ENCODE data around the gene CEP41.

Gene CEP41

DNA sequence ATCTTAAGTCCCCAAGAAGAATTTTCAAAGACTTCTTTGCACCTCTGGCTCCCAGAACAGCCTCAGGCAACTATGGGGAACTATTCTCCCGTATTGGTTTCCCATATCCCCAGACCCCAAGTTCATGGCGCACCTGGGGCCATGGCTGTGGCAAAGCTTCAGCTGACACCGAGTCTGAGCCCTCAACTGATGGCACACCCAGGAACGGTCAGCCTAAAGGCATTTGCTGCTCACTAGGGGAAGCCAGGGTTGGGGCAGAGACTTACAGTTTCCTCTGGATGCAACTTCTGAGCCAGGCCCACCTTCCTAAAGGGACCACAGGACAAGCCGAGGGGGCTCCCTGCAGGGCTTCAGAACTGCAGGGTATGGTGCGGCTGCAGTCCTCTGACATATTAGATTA lies 74.3 kb downstream of the CEP41 start:
- no peak for DNase-seq

DNA sequence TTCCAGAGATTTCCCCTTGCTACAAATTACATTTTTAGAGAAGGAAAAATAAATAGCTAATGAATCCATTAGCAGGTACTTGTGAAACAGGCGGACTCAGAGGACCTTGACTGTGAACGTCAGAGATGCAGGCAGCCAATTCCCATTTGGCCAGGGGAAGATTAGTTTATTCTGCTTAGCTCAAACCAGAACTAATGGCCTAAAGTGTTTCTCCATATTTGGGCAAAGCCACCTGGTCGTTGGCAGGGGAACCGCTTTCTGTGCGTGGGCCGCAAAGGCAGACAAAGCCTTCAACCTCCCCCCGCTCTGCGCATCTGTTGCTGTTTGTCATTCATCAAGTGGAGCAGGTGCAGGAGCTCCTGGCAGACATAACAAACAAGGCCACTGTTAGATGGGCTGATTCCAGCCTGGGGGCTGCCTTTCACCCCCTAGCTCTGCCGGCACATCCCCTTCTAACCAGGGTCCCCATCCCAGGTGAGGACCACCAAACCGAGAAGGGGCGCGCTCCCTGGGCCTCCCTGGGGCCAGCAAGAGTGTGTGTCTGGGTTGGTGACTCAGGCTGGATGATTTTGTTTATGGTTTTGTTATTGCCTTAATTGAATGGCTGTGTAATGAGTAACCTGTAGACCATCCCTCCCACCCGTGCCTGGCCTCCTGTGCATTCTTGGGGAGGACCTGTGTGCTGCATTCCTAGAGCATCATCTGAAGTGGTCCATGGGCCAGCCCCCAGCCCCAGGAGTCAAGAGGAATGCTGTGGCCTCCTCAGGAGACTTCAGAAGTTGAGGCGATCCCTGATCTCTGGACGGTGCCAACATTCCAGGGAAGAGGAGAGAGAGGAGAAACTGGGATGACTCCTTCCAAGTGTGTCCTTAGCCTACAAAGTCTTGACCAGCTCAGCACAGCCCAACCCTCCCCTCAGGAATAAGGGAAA lies 75.0 kb downstream of the CEP41 start:
- no peak for DNase-seq

DNA sequence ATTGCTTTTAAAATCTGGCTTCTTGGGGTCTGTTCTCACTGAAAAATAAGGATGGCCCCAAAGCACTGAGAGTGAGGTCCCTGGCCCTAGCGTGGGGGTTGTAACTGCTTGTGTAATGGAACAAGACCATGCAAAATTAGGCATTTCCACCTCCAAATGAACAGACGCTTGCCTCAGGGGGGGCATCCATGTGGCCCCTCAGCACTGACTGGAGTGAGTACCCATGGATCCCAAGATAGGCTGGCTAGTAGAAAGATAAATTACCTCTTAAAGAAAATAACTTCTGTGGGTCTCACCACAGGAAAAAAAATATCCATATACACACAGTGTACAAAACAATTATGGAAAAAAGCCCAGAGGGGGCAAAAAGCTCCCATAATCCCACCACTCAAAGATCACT lies 75.7 kb downstream of the CEP41 start:
- no peak for DNase-seq

DNA sequence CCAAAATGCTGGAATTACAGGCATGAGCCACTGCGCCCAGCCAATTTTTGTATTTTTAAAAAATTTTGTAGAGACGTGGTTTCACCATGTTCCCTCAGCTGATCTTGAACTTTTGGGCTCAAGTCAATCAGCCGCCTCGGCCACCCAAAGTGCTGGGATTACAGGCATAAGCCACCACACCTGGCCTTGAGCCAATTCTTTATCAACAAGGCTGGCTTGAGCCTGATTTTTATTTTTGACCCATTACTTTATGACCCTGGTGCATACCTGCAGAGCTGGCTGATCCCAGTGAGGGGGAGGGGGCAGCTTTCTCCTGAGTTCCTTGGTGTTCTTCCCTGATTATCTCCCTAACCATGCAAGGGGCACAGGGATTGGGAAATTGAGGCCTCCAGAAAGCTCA lies 76.4 kb downstream of the CEP41 start:
- no peak for DNase-seq

DNA sequence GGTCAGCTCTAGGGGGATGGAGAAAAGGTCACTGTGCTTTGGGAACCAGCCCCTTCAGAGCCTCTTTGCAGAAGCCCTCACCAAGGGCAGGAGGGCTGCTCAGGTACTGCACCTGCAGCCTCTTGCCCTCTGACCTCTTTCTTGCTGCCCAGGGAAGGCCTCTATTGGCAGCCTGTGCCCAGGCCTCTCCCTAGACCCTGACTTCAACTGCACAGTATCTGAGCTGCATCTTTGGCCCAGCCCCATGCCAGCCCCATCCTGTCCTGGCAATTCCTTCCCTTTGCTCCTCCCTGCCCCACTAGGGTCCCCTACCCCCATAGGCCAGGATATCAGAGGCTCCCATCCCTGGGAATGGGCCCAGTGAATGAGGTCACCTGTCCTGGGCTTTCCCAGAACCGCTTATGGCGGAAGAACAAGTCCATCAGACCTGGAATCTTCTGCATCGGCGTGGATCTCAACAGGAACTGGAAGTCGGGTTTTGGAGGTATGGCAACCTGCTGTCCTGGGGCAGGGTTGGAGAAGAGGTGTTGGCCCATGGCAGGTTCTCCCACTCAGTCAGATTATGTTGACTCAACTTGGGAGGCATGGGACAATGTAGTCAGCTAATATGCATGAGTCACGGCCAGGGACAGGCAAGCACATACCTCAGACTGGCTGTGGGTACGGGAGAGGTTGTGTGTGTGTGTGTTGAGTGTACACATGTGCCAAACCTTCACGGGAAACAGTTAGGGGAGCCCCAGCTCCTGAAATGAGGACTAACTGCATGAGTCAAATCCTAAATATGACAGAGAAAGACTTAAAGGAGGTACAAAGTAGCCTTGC lies 77.6 kb downstream of the CEP41 start:
- DNase-seq, result no peak

DNA sequence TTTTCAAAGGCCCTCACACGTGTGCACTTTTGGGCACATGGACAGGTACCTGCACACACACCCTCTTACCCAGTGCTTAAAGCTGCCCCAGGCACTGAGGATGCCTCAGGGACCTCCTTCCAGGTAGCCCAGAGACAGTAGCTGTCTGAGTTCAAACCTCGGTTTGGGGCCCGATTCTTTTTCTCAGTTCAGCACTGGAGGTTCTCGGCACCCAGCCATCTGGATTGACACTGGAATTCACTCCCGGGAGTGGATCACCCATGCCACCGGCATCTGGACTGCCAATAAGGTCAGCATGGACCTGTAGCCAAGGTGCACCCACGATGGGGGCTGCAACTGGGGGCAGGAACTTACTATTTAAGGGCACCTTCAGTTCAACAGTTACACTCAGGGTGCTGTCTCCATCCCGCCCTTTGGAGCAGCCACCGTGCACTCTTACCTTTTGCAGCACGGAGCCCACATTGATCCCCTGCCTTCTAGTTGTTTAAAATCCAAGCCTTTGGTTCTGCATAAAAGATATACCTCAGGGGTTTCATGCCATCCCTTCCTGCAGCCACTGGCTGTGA lies 78.5 kb downstream of the CEP41 start:
- no peak for DNase-seq

DNA sequence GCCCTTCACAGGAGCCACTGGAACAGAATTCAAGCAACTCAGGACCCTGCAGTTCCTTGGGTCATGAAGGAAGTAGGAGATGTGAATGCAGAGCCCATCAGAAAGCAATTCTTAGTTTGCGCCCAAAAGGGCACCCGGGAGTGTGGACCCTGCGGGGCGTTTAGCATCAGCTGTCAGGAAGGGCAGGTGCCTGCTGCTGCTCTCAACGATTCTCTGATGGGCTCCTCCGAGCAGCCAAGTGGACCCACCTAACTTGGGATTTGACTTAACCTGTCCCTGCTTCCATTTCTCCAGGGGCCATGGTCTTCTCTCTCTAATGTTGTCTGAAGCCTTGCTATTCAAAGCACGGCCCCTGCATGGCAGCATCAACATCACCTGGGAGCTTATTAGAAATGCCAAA lies 79.1 kb downstream of the CEP41 start:
- no peak for DNase-seq

DNA sequence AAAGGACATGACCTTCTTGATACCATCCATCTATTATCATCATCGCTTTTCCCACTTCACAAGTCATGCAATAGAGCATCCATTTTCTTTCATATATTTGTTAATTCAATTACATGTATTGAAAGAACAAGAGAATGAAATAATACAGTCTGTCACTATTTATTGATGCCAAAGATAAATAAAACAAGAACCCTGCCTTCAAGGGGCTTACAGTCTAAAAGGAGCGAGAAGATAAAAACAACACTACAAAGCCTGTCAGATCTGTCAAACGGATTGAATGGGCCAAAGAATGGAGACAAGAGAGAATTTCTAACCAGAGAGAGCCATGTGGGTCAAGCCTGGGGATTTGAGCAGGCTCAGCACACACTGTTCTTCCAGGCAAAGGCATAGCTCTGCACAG lies 80.3 kb downstream of the CEP41 start:
- DNase-seq, result no peak

DNA sequence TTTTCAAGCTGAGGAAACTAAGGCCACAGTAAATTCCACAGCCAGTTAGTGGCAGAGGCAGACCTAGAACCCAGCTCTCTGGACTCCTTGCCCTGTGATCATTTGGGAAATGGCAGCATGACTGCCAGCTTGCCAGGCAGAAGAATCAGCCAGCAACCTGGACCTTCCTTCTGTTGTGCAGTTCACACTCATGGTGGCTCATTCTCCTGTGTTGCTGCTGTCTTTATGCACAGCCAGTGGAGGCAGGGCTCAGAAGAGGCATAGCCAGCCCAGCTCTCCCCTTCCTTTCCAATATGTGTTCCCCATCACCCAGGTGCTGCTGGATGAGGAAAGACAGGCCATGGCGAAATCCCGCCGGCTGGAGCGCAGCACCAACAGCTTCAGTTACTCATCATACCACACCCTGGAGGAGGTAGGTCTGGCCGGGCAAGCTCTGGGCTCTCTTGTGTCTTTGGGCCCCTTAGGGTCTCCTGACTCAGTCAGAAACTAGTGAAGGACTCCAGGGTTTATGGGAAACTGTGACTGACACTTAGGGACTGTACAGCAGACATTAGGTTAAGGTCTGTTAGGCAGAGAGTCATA lies 81.4 kb downstream of the CEP41 start:
- DNase-seq, result no peak

DNA sequence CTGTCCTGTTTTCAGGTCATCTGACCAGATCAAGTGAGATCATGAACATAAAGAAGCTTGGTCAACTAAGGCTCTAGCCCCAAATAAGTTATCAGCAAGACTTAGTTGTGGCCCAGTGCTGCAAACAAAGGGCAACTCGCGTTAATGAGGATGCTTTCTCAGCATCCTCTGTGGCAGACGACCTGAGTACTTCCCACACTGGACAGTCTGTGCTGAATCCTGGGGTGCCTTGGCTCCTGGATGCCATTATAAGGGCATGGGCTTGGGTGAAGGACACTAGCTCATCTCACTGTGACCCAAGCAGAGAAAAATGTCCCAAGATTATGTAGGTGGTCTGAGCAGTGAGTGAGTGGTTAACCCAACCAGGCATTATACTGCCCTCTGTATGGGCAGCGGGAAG lies 82.3 kb downstream of the CEP41 start:
- DNase-seq, result no peak

DNA sequence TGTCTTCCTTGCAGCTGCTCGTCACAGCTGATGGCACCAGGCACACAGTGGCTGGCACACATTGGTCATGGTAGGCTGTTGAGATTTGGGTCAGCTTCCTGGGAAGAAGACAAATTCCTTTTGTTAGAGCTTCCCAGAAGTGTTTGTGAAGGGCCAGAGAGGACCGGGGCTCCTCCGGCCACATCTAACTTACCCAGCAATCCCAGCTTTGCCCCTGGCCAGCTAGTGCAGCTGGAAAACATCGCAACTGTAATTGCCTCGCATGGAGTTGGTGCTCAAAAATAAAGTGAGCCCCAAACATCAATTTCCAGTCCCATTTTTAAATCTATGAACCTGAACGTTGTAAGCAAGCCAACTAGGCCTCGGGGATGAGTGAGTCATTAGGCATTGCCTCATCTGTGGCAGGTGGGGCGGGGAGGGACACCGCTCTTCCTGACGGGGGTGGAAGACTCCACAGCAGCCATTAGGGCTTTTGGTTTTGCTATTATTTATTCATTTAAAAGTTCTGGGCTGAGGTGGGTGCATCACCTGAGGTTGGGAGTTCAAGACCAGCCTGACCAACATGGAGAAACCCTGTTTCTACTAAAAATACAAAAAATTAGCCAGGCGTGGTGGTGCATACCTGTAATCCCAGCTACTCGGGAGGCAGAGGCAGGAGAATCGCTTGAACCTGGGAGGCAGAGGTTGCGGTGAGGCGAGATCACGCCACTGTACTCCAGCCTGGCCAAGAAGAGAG lies 83.8 kb downstream of the CEP41 start:
- DNase-seq, result no peak

DNA sequence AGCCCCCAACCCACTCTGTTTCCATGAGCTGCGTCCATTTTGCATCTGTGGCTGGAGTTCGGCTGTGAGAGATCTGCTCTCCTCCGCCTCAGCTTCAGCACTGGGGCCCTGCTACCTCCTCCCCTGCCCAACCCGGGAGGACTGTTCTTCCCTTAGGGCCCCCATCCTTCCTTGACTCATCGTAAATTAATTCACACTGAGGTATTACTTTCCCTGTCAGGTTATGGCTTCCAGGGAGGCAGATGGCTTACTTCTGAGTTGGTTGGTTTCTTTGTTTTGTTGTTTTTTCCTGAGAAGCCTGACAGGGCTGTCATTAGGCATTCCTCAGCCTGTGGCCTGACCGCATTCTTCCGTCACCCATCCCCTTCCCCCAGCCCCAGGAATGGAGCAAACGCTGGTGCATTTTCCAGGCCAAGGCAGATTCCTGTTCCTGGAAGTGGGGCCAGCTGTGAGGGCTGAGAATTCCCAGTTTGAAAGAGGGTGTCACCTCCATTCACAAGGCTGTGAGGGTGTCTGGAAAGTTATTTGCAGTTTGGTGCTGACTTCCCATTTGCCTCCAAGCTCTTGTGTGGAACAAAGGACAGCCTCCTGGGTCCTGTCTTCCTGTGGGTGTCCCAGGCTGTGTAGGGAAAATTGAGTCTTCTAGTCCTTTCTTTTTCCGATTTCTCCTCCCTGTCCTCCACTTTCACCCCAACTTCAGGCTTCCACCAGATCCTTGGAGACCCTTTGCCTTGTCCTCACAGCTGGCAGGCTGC lies 84.5 kb downstream of the CEP41 start:
- no peak for DNase-seq

DNA sequence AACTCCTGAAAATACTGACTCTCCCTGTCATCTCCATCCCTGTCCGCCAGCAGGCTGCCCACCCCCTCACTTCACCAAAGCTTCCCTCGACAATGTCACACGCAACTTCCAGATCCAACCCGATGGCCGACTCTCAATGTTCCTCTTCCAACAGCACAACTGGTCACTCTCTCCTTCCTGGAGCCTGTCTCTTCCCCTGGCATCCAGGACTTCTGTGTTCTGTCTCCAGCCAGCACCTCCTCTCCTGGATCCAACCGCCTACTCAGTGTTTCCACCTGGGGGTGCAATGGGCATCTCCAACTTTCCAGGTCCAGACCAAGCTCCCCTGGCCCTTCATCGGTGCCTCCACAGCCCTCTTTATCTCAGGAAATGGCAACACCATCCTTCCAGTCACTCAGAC lies 87.6 kb downstream of the CEP41 start:
- no peak for DNase-seq

DNA sequence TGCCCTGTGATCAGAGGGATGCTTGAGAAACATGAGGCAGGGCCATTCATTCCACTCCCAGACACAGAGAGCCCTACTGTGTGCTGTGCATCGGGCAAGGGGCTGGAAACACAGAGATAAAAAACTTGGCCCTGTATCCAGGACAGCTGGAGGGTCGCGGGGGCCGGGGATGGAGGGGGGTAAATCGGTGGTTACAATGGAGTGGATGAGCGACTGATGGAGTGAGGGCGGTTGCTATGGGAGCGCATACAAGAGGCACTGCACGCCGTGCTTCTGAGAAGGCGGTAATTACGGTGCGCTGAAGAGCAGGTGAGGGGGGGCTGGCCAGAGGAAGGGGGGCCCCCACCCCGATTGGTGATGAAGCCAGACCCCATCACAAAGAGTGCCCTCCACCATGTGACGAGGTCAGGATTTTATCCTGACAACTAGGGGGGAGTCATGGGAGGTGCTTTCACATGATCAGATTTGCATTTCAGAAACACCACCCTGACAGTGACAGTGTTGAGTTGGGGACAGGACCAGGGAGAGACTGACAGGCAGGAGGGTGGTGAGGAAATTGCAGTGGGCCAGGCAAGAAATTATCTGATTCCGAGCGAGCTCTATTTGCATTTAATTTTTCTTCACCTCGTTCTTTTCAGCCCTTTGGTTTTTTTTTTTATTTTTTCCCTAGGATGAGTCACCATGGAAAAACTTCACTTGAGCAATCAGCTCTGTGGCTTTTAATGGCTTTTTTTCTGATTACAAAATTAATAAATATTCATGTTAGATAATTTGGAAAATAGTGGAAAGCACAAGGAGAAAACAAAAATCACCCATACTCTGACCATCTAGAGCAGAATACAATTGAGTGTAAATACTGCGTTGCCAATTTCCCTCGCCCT lies 88.4 kb downstream of the CEP41 start:
- no peak for DNase-seq

DNA sequence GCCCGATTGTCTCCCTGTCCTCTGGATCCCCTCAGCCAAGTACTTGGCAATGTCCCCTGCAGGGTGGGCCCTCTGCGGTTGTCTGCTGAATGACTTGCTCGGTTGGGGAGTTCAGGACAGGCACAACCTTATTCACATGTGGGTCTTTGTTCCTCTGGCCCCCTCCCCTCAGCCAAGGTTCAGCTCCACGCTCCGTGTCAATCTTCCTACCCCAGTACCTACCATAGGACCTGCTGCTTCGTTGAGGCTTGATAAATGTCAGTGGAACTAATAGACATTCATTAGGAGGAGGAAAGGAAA lies 89.1 kb downstream of the CEP41 start:
- DNase-seq, result no peak

DNA sequence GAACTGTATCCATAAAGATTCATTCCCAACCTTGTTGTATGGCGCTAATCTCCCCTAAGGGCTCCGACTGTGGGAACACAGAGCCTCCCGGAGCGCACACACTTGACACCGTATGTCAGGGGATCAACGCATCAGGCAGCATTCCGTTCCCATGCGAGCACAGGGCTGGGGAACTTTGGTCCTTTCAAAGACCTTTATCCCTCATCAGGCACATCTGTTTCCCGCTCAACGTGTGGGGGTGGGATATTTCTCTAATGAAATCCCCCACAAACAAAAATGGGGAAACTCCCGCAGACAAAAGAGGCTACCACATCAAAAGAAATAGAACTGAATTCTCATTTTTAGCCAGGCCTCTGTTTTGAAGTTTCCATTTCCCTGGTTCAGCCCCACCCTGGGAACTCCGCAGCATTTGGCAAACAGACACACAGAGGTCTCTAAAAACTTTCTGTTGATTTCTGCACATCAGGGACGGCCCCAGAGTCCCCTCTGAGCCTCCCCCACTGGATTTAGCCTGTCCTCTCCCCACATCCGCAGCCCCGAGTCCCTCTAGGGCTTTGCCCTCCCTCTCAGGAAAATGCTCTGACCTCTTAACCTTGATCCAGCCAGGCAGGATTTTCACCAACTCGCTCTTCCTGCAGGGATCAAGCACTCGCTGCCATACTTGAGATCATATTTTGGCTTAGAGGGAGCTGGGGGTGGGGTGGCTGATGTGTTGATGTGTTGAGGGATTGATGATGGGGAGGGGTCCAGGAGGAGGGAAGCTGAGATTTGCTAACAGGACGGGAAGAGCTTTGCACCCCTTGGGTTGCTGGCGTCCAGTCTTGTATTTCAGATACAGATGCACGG lies 89.6 kb downstream of the CEP41 start:
- no peak for DNase-seq

DNA sequence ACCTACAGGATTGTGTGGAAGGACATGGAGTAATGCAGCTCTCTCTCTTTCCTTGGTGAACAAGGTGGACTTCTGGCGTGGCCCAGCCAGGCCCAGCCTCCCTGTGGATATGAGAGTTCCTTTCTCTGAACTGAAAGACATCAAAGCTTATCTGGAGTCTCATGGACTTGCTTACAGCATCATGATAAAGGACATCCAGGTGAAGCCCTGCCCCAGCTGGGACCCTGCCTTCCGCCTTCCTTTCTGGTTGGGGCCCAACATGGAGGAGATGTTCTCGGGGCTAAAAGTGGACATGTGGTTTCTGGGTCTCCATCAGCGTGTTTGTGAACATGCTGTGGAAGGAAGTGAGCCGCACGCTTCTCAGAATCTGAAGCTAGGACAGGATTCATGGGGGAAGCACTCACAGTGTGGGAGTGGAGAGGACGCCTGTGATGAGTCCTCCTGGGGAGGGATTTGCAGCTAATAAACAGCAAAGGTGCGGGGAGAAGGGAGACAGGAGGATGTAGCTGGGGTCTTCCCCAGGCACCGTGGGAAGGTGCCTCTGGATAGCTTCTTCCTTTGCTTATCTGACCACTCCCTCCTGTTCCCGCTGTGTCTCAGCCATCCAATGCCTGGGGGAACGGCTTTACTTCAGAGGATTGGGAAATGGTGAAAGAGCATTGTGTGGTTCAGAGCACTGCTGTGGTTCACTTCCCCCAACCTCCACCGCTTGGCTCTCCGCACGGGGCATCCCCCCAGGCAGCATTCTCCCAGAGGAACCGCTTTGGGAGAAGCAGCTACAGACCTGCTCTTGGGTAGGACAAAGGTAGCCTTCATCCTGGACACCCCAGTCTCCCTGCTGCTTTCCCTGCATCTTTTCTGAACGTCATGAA lies 90.7 kb downstream of the CEP41 start:
- no peak for DNase-seq

DNA sequence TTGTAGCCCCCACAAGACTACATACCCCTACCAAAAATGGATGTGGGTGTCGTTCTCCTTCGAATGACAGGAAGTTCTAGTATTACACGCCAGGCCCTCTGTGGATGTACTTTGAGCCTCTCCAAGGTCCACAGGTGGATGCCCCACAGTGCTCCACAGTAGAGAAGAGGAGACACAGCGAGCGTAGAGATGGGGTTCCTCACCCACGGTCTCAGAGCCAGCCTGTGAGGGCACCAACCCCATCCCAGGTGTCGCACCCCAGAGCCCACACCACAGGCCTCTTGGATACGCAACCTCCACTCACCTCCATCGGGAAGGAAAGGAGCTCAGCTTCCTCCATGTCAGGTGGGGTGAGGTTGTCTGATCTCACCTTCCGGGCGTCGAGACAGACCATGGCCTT lies 93.9 kb downstream of the CEP41 start:
- no peak for DNase-seq

Data from activated naive CD4-positive, alpha-beta T cell treated with anti-CD3 and anti-CD28 coated beads, Interleukin-2, amount 50 U/mL, for 16 hours (primary cell).